Glomerular endothelial cell (primary cell): Measurements from ENCODE around the gene GJB6. TPM values are rescaled to one million over a fixed set of nuclear protein-coding genes. Genes with fewer than 3 reads are reported as not detected.
"Not testable (repeated sequence)": the region's sequence is repeated elsewhere in the genome, so short reads cannot be mapped to it uniquely, and the experiment has no call there.

Experiments
- DNase-seq: peaks from one replicate; pipeline ENCODE4 v3.0.0-alpha.2; 2011; ENCODE audit warnings: low read depth, low spot score; ENCODE audit errors: extremely low read depth
- total RNA-seq: library from RNA; depleted of rRNA; stranded (reverse); fragments of >200 nt; gene quantifications from 2 replicates; pipeline ENCODE4 v1.2.3, GENCODE V29; 2015

The GJB6 gene
- not detected in 2 replicates for total RNA-seq

DNA sequence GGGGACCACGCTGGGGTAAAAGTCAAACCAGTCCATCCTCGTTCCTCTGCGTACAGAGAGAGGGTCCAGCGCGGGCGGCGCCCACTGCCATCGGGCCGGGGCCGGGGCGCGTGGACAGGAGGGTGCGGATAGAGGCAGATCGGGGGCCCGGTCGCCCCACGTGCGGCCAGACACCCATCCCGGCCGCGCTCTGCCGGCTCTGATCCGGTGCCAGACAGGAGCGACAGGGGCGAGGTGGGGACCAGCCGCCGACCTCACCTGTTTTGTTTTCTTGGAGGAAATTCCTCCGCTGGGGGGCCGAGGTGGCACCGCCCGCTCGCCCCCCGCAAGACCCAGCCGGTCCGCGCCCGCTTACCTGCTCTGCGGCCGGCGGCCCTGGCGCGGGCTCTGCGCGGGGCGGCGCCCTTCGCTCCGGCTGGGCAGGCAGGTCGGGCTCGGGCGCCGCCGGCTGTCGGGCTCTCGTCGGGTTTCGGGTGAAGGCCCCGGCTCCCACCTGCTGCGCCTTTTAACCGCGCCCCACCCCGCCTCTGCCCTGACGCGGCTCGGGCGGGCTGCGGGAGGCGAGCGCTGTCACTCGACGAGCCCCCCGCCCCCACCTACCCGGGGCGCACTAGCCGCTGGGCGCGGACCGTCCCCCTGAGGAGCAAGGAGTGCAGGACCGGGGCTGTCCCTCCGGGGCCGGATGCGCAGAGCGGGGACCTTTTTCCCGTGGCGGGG, at the start of gene GJB6:
TSS of gene GJB6 (minus strand) at position 481 of the 717 bp plus-strand sequence. CDS start 8,839 bp downstream, outside the sequence.
- DNase-seq: no peak

DNA sequence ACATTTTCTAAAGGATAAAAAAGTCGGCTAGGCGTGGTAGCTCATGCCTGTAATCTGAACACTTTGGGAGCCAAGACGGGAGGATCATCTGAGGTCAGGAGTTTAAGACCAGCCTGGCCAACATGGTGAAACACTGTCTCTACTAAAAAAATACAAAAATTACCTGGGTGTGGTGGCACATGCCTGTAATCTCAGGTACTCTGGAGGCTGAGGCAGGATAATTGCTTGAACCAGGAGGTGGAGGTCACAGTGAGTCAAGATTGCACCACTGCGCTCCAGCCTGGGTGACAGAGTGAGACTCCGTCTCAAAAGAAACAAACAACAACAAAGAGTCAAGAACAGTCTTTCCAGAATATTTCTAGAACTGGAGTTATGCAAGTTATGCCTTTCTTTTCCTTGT, 44.8 kb upstream of the GJB6 start:
- not testable (repeated sequence) for DNase-seq

- DNase-seq: no peak
Measured at GRCh38 chr13:20274466-20274865, 42.3 kb upstream of the GJB6 start.

DNA sequence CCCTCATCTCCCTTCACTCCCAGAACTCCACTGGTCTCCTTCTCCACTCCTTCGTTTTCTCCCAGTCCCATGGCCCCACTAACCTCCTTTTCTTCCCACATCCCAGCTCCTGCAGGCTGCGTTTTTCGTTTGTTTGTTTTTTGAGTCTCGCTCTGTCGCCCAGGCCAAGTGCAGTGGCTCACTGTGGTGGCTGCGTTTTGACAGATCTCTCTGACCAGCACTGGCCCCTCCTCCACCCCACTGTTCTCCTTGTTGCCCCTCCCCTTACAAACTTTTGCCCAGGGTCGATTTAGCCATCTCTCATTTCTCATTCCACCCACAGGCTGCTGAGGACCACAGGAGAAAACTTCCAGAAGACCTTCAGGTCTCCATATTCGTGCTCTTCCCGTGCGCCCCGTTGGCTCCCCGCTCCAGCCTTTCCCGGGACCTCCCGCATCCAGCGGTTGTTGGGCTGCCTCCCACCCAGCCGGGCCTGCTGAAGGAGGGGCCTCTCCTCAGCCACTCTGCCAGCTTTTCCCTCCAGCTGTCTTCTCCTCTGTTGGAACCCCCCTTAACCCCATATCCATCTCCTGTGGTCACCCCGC, 40.6 kb upstream of the GJB6 start:
- no peak for DNase-seq

DNA sequence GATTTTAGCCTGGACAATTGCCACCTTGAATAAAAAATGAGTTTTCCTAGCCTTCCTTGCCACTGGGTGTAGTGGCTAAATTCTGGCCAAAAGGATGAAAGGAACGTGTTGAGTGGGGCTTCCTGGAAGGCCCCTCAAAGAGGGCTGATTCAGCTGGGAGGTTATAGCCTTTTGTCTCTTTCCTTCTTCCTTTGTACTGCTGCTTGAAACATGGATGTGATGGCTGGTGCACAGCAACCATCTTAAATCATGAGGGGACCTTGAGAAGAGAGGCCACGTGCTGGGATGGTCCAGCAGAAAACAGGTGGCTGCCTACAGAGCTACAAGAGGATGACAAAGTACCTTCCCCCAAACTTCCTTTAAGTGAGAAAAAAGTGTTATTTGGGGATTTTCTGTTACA, 40.0 kb upstream of the GJB6 start:
- DNase-seq: no peak

- DNase-seq: no peak
Measured at GRCh38 chr13:20271441-20271840, 39.3 kb upstream of the GJB6 start.

DNA sequence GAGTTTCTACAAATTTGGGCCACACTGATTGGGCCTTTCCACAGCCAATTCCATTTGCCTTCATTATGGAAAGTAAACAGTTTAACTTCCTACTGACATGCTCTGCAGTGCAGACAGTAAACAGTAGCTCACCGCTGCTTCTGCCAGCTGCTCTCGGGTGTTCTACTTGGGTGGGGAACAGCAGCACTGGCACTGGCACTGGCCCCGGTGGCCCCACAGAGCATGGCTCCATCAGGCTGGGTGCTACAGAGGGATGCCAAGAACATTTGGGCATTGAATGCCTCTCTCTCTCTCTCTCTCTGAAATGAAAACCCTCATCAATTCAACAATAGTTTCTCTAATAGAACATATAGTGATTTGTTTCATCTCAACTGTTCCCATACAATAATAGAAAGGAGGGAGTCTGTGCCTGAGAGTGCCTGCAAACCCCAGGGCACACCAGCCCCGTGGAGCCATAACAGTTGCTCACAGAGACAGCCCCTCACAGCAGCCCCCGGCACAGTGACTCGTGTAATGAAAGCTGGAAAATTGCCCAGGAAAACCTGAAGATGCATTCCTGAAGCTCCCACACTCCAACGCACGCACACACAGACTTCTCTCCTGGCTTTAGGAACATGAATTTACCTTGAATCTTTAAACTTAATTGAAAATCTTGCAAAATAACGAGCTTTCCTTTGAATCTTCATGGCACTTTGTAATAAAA, 38.2 kb upstream of the GJB6 start:
- DNase-seq: no peak

DNA sequence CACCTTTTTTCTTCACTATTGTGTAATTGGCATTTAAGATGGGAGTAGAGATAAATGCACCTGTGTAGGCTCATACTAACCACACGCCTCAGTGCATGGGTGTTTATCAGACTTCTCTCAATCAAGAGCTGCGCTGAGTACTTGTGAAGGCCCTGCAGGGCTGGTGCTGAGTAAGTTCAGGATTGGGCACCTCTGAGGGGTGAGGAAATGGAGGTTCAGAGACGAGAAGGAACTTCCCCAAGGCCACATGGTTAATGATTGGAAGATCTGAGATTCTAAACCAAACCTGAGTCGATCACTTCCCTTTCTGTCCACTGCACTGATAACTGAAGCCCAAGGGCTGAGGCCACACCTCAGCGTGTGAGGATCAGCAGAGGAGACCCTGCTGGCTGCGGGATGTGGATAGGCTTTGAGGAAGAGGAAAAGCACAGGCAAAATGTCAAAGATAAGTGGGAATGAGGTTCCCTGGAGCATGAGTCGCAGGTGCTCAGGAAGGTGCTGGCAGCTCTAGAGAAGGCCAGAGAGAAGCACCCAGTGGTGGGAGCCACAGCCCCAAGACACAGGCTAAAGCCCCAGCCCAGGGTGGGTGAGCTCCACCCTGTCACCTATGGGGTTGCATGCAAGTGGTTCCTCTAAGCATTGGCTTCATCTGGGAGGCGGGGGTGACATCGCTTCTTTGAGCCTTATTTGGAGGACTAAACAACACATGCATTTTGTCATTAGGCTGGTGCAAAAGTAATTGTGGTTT, 32.3 kb upstream of the GJB6 start:
- DNase-seq: no peak

GRCh38 chr13:20263393-20264044, 31.4 kb upstream of the GJB6 start:
- no peak for DNase-seq

GRCh38 chr13:20258963-20259288, 26.8 kb upstream of the GJB6 start:
- DNase-seq: no peak

- DNase-seq: no peak
Measured at GRCh38 chr13:20258208-20258962, 26.3 kb upstream of the GJB6 start.

- no peak for DNase-seq
Measured at GRCh38 chr13:20254076-20254475, 22.0 kb upstream of the GJB6 start.

GRCh38 chr13:20249913-20250312, 17.8 kb upstream of the GJB6 start:
- DNase-seq: no peak

DNA sequence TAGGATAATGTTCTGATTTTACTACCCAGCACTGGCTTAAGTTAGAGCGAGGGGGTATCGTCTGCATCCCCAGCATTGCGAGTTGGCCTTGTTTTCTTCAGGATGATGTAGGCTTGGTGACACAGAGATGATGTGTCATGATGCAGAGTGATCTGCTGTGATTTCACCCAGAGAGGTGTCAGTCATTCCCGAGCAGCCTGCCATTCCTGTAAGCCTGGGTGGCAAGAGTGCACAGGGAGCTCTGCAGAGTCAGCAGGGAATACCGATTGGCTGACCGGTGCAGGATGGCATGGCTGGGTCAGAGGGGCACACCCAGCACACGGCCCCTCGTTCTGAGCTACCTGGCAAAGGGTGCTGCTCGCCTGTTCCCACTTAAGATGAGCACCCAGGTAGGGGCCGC, 15.8 kb upstream of the GJB6 start:
- DNase-seq: no peak

- DNase-seq: no peak
Measured at GRCh38 chr13:20247403-20247802, 15.3 kb upstream of the GJB6 start.

GRCh38 chr13:20241593-20241992, 9.5 kb upstream of the GJB6 start:
- no peak for DNase-seq

DNA sequence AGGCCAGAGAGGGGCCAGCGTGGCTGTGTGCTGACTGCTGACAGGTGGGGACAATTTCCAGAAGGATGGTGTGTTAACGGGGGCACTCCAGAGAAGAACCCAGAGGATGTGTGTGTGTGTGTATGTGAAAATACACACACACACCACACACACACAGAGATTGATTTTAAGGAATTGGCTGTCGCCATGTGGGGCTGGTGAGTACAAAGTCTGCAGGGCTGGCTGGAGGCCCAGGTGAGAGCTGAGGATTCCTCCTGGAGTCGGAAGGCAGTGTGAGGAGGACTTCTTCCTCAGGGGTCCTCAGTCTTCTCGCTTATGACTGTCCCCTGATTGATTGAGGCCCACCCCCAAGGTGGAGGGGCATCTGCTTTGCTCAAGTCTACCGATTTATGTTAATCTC, 7.6 kb upstream of the GJB6 start:
- DNase-seq: no peak

DNA sequence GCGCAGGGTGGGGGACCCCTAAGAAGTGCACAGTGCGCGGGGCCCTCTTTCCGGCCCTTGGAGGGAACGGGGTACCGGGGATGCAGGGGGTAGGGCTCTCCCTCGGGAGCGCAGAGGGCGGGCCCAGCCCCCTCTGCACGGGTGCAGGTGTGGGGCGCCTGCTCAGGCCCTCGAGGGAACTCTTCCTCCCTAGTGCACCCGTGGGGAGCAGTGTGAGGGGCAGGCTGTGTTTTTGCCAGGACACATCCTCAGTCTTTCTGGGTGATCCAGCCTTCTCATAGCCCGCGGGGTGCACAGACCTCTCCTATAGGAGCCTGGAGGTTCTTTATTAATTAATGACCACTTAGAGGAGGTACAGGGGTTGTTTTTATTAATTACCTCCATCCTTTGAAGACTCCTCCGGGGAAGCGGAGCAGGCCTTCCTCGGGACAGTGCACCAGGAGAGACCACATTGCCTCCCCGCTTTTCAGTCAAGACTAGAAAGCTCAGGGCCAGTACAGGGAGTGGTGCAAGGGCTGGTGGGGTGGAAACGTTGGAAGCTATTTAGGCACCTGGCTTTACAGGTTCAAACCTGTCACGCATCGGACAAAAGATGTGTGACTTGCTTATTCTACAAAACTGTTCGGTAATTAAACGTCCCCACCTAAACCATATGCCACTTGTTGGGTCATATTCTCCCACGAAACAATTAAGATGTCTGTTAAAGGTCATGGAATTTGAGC, 598 bp upstream of the GJB6 start:
- DNase-seq: no peak
